Endothelial cell of hepatic sinusoid (primary cell): ENCODE measurements around the gene SLC34A3.
"Not testable (repeated sequence)": the region's sequence is repeated elsewhere in the genome, so short reads cannot be mapped to it uniquely, and the experiment has no call there.

Source experiments
- in situ Hi-C: cut with HindIII; loops from 2 replicates; pipeline ENCODE4 v1.10.0; 2017; ENCODE audit warnings: low sequenced_read_pairs

The SLC34A3 gene

DNA sequence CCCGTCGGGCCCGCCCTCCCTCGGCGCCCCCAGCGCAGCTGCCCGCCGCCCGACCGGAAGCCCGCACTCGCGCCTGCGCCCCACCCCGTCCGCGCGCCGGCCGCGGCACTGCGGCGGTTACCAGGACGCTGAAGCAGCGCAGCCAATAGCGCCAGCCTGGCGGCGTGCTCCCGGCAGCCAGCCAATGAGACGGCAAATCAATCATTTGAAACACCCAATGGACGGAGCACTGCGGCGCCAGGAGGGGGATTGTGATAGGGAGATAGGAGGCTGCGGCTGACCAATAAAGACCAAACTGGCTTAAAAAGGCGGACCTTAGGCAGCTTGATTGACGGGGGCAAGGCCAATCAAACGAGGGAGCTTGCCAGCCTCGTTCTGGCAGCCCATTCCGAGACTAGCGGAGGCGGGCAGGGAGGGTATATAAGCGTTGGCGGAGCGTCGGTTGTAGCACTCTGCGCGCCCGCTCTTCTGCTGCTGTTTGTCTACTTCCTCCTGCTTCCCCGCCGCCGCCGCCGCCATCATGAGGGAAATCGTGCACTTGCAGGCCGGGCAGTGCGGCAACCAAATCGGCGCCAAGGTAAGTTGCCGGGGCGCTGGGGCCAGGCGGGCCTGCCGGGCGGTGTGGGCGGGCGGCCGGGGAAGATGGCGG is 10.3 kb downstream of the SLC34A3 start, which contains the start of gene TUBB4B:
TUBB4B (plus strand) TSS at position 447 of the 649 bp plus-strand sequence; CDS start at position 521, 74 bp downstream.
- in situ Hi-C loops = no loop called here

DNA sequence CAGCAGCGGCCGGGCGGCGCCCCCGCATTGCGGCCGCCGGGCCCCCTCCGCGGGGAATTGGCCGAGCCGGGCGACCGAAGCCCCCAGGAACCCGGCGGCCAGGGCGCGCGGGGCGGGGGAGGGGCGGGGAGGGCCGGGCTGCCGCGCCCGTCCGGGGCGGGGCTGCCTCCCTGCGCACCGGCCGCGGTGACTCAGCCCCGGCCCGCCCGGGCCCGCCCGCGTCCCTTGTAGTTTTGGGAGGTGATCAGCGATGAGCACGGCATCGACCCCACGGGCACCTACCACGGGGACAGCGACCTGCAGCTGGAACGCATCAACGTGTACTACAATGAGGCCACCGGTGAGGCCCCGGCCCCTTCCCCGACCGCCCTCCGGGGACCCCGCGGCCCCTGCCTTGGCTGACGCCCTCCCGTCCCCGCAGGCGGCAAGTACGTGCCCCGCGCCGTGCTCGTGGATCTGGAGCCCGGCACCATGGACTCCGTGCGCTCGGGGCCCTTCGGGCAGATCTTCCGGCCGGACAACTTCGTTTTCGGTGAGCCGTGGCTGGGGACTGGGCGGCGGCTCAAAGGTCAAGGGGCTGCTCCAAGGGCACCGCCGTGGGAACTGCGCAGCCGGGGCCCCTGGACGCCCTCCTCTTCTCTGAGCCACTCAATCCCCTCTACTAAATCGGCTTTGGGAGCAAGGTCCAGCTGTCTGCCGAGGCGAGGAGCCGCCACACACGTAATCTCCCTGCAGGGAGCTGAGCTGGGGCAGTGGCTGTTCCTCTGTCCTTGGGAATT is 11.0 kb downstream of the SLC34A3 start:
- in situ Hi-C loops = no loop called here

DNA sequence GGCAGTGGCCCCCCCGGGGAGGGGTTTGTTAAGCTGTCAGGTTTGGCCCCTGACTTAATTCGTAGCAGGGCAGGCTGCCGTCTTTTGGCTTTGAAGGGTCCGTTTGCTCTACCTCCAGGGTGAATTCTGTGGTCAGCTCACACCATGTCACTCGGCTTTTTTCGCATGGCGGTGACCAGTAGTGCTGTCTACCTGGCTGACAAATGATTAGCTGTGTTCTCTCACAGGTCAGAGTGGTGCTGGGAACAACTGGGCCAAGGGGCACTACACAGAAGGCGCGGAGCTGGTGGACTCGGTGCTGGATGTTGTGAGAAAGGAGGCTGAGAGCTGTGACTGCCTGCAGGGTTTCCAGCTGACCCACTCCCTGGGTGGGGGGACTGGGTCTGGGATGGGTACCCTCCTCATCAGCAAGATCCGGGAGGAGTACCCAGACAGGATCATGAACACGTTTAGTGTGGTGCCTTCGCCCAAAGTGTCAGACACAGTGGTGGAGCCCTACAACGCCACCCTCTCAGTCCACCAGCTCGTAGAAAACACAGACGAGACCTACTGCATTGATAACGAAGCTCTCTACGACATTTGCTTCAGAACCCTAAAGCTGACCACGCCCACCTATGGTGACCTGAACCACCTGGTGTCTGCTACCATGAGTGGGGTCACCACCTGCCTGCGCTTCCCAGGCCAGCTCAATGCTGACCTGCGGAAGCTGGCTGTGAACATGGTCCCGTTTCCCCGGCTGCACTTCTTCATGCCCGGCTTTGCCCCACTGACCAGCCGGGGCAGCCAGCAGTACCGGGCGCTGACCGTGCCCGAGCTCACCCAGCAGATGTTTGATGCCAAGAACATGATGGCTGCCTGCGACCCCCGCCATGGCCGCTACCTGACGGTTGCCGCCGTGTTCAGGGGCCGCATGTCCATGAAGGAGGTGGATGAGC is 11.8 kb downstream of the SLC34A3 start:
- in situ Hi-C loops = no loop called here

DNA sequence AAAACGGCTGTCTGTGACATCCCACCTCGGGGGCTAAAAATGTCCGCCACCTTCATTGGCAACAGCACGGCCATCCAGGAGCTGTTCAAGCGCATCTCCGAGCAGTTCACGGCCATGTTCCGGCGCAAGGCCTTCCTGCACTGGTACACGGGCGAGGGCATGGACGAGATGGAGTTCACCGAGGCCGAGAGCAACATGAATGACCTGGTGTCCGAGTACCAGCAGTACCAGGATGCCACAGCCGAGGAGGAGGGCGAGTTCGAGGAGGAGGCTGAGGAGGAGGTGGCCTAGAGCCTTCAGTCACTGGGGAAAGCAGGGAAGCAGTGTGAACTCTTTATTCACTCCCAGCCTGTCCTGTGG is 12.5 kb downstream of the SLC34A3 start:
- in situ Hi-C loops = not testable (repeated sequence)

DNA sequence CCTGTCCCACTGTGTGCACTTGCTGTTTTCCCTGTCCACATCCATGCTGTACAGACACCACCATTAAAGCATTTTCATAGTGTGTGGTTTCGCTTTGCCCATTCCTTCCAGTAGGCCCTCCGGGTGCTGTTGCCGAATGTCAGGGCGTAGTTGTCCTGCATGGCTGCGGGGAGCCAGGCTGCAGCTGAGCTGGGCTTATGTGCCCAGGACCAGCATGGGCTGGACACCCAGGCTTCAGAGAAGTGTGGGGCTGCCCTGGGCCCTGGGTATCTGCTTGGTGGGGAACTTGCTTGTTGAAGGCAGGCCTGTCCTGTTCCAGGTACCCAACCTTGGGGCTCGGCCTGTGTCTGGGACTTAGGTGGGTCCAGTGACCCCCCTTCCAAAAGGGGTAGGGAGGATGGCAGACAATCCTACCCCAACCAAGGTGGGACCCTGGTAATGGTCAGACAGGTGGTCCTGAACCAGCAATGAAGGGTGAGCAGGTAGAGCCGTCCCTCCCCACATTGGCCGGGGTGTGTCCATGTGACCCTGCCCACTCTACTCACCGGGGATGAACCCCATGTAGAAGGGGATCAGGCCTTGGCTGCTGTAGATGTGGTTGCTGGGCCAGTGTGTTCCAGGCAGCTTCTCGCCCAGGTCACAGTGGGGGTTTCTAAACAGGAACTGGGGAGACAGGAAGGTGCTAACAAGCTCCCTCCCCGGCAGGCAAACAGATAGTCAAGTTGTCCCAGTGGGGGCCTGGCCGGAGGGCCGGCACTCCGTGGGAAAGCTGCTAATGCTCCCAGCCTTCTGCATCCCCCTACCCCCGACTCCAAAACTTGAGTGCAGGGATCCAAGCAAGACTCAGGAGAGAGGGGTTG is 13.2 kb downstream of the SLC34A3 start:
- in situ Hi-C loops = no loop called here

DNA sequence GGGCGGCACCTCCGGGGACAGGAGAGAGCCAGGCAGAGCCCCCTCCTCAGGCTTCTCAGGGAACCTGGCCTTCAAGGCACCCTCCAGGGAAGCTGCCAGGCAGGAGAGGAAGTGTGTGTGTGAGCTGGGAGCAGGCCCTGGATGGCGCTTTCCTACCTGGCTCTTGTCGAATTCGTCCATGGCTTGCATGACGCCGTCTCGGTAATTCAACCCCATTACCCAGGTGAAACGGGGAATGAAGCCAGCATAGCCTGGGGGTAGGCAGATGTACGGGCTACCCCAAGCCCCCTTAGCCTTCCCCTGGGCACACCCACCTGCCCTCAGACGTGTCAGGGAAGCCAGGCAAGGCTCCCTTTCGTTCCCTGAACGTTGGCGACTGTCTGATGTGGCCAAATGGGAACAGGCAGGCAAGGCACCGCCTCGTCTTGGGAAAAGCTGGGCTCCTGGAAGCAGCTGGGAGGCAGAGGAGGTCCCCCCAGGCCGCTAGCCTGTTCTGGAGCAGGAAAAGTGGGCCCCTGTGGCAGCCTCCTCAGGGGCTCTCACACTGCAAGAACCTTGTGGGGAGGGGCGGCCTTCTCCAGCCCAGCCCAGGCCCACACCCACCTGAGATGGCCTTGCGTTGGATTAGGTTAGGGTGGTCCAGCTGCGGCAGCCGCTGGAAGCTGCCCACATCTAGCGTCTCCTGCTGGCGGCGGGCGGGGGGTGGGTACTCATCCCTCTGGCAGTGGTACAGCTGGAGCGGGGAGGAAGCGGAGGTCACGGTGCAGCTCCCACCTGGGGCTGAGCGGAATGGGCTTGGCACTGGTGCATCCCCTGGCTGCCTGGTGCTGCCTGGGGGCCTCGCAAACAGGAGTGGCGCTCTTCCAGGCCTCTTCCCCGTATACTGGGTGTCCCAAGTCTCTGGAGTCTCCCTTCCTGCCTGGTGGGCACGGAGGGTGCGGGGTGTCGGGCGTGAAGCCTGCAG is 14.1 kb downstream of the SLC34A3 start:
- in situ Hi-C loops = no loop called here

DNA sequence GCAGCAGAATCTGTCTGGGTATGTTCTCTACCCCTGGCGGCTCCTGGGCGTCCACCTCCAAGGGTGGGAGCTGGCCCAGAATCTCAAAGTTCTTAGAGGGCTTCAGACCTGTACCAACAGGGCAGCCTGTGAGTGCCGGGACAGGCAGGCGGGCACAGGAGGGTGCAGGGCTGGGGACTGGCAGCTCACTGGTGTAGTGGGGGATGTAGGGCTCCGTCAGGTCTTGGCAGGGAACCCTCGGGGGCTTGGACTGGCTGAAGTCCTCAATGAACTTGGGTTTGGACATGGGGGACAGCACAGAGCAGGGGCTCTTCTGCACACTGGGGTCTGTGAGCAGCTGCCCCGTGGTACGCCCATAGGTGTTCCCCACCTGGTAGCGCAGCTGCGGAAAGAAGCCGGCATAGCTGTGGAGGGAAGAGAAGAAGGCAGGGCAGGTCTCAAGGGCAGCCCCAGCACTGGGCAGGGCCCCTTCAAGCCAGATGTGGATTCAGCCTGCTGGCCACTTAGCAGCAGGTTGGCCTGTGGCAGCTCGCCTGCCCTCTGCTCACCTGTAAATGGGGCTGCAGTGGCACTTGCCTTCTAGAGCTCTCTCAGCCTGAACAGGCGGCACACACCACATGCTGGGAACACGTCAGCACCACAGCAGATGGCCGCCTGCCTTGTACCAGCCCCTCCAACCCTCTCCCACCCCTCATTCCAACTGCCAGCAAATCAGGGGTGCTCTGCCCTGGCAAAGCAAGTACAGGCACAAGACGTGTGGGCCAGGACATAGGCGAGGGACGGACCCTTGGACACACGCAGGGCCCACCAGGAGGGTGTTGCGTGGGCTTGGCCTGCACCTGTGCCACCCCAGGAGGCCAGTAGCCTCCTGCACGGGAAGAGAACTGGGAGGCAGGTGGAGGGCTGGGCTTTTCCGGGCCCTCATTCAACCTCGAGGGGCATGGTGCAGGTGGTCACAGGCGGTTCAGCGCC is 15.0 kb downstream of the SLC34A3 start:
- in situ Hi-C loops = no loop called here

DNA sequence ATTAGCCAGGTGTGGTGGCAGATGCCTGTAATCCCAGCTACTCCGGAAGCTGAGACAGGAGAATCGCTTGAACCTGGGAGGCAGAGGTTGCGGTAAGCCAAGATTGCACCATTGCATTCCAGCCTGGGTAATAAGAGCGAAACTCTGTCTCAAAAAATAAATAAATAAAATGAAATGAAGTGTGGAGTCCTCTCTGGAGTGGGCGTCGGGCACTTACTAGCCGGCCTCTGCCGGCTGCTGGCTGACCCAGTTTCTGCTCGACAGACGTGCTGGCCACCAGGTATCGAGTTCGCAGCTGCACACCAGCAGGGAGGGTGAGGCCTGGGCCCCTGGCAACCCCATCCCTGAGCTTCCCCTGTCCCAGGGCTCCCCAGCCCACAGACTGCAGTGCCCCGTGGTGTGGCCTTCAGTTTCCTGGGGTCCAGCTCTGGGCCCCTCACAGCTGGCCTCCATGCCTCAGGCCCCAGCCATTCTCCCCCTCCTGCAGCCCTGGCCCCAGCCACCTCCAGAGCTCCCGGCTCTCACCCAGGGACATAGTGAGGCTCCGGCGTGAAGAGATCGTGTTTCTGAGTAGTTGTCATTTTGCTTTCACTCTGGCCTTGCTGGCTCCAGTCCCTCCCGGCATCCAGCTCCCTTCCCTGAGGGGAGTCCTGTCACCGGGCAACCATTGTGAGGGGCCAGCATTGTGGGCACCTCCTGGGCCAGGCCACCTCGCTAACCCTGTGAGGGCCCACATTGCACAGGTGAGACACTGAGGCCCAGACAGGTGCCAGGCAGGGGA is 16.6 kb downstream of the SLC34A3 start:
- in situ Hi-C loops = no loop called here

DNA sequence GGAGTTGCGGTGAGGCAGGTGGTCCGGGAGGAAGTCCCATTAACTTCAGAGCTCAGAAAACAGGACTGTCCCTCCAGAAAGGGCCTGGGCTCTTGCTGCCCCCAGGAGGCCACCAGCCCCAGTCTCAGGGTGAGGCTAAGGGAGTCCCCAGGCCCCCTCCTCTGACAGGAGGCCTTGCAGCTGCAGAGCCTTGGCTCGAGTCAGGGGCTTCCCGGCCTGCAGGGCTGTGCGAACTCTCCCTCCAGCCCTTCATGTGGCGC is 17.1 kb downstream of the SLC34A3 start:
- in situ Hi-C loops = no loop called here

DNA sequence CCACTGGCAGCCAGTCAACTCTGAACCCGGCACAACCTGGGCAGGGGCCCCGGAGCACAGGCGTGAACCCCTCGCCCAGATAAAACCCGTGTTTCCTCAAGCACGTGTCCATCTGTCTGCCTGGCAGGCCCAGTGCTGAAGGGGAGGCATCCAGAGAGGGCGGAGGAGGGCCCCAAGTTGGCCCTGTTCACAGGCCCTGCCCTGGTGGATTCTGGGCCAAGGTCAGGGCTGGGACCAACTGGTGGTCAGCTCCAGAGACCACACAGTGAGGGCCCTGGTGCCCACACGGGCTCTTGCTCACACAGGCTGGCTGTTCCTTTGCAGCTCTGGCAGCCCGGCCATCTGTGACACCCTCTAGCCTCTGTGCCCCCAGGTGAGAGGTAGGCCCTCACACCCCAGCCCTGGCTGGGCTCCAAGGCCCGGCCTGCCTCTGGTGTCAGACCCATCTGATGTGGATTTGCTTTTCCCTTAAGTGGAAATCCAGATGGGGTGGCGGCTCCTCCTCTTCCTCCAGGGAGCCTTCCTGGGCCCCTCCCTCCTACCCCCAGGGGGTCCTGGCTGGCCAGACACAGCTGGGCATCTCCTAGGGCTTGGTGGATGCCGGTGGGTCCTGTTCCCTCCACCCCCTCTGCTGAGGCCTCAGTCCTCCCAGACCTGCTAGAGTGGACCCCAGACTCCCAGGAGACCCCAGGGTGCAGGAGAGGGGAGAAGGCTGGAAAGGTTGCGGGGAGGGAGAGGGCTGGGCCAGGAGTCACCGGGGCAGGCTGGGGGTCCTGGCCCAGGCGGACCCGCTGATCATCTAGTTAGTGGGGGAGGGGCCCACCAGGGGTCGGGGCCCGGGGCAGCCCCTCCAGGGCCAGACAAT is 19.9 kb downstream of the SLC34A3 start:
- in situ Hi-C loops = no loop called here

DNA sequence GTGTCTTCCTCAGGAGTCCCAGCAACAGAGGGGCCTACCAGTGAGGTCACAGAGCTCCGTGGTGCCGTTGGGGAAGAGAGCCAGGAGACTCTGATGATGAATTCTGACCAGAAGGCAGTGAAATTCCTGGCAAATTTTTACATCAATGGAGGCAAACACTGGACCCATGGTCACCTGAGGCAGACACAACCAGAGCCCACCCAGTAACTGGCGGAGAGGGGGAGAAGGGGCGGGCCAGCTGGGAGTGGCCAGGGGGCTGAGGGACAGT is 20.4 kb downstream of the SLC34A3 start, which contains the start of gene STPG3:
STPG3 (plus strand) TSS at position 93 of the 268 bp plus-strand sequence; CDS start at position 94, 1 bp downstream.
- in situ Hi-C loops = no loop called here

DNA sequence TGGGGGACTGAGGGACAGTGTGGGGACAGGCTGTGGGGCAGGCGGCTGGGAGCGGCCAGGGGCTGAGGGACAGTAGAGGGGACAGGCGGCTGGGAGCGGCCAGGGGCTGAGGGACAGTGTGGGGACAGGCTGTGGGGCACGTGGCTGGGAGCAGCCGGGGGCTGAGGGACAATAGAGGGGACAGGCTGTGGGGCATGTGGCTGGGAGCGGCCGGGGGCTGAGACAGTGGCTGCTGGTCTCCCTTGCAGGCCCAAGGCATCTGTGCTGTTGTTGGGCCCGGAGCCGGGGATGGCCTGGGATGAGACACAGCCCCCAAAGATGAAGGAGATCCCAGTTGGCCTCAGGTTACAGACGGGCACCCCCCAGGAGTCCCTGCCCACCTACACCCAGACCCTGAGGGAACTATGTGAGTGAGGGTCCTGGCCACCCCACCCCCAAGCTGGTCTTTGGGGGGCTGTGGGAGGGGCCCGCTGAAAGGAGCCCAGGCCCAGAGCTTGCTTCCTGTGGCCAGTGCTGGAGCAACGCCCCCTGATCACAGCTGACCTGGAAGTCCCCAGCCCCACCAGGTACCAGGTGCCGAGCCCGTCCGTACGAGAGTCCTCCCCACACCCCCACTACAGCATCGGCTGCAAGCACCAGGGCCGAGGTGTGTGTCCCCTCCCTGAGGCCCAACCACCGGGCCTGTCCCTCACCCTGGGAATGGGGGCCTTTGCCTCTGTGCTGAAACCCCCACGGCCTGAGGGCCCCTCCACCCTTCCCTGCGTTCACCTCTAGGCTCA is 21.0 kb downstream of the SLC34A3 start:
- in situ Hi-C loops = no loop called here

DNA sequence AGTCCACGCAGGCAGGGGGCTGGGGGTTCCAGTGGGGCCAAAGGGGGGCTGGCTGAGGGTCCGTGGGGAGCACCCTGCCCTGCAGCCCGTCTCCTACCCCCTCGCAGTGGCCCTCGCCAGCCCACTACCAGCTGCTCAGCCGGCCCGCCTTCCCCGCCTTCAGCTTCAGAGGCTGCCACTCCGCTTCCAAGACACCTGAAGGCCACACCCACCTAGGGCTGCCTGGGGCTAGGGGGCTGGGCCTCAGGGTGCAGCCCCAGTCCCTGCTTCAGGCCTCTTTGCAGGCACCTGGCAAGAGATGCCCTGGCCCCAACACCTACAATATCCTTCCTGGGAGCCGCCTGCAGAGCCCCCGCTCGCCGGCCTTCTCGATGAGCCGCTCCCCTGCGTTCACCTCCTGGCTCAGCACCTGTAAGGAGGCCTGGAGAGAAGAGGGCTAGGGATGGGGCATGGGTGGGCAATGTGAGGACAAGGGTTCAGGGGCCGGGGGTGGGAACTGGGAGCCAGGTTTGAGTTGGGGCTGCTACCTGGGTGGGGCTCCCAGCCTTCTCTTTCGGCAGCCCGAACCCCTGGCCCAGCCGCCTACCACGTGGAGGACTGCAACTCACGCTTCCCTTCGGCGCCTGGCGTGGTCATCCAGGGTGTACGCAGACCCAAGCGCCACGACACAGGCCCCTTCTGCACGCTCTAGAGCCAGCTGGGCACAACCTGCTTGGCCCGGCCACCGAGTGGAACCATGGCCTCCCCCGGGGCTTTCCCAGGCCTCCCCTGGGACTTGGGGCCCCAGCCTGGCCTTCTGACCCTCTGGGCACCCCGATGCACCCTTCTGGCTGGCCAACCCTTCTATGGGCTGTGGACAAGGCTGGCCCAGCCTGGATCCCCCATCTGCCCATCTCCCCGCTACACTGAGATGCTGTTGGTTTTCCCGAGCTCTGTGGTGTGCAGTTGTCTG is 22.1 kb downstream of the SLC34A3 start:
- in situ Hi-C loops = no loop called here

DNA sequence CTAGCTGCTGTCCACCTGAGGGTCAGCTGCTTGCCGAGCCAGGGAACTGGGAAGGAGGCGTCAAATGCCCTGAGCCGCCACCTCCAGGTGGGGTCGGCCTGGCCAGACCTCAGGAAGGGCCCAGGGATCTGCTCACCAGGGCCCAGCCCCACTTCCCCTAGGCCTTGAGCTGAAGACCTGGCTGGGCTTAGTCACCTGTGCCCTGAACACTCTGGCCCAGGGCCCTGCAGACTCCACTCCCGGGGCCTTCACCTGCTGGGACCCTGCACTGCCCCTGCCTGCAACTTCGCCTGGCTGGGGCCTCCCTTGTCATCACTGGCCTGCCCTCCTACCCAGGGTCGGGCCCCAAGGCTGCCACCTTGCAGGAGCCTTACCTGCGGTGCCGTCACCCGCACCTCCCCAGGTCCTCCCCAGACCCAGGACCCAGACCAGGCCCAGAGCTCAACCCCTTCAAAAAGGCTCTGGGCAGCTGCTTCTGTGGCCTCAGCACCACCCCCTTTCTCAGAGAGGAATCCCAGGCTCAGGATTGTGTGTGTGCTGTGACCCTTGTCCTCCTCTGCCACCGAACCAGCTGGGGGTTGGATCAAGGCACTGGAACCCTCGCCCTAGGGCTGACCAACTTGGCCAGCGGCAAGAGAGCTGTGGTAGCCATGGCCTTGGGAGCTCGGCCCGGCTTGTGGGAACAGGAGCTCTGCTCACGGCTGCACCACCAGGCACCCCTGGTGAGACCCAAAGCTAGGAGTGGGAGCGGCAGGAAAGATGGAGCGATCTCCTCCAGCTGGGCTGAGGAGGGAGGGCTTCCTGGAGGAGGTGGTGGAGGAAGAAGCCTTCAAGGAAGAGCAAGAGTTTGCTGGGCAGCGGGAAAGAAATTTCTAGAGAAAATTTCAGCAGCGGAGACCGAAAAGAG is 23.3 kb downstream of the SLC34A3 start:
- in situ Hi-C loops = no loop called here
